Measurements from ENCODE around the gene ING5. TPM values are rescaled to one million over a fixed set of nuclear protein-coding genes. Genes with fewer than 3 reads are reported as not detected.

Gene ING5
- total RNA-seq, 1 donor from 2014 or later = 56.9 TPM

DNA sequence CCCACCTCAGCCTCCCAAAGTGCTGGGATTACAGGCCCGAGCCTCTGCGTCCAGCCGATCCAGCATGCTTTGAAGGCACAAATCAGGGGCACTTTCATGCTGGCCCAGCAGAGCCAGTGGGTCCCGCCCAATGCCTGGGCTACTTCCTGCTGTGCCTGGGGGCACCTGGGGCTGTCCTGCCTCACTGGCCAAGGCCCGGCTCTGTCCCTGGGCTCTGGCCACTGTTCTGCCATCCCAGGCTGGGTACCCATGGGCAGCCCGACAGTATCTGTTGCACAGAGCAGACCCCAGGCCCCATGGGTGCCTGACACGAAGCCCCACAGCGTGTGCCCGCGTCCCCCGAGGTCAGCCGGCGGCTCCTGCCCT, 68.0 kb downstream of the ING5 start:
- H3K27ac Mint-ChIP-seq = no peak overlapping the region
- no peaks in the 10 kb centered on the region for H3K9me3 Mint-ChIP-seq
- H3K27me3 Mint-ChIP-seq (ENCODE audit: low read depth) = no peaks in the 10 kb centered on the region
- H3K4me3 Mint-ChIP-seq = no peak overlapping the region
- DNase-seq (ENCODE audit: low spot score in 2 of 2, unreplicated experiment in 2 of 2) = no peak
- peaks cover 21% of the 10 kb centered on the region for H3K4me1 Mint-ChIP-seq
- no peaks in the 10 kb centered on the region for H3K36me3 Mint-ChIP-seq
- TF ChIP-seq, protein P1, sequence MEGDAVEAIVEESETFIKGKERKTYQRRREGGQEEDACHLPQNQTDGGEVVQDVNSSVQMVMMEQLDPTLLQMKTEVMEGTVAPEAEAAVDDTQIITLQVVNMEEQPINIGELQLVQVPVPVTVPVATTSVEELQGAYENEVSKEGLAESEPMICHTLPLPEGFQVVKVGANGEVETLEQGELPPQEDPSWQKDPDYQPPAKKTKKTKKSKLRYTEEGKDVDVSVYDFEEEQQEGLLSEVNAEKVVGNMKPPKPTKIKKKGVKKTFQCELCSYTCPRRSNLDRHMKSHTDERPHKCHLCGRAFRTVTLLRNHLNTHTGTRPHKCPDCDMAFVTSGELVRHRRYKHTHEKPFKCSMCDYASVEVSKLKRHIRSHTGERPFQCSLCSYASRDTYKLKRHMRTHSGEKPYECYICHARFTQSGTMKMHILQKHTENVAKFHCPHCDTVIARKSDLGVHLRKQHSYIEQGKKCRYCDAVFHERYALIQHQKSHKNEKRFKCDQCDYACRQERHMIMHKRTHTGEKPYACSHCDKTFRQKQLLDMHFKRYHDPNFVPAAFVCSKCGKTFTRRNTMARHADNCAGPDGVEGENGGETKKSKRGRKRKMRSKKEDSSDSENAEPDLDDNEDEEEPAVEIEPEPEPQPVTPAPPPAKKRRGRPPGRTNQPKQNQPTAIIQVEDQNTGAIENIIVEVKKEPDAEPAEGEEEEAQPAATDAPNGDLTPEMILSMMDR (IDR thresholded peaks at IDR 0.05; ENCODE audit: unreplicated experiment) = no peak

DNA sequence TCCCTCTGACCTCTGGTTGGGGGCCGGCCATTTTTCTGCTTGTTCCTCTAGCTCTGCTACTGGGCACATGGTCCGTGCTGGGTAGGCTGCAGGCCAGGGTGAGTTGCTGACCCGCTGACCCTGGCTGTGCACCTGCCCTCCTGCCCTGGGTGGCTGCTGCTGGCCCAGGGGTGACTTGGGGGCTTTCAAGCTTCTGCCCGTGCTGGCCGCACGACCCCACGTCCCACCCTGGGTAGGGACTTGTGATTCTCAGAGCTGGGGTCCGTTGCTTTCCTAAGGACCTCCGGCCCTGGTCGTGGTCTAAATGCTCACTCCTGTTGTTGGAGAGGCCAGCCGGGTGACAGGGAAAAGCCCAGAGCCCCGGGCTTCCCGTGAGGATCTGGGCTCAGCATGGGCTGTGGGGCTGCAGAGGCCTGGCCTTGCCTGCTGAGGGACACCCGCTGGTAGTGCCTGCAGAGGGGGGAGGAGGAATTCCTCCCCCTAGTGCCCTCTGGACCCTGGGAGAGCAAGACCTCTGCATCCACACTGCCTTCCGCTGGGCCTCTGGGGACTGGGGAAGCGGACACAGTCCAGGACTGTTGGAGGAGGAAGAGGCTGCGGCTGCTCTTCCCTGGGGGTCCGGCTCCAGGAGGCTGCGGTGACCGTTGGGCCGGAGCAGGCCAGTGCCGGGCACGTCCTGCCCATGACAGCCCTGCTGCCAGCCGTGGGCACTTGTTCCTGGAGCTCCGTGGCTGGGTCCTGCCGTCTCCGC, 68.5 kb downstream of the ING5 start:
- peaks cover 25% of the 10 kb centered on the region for H3K4me1 Mint-ChIP-seq

DNA sequence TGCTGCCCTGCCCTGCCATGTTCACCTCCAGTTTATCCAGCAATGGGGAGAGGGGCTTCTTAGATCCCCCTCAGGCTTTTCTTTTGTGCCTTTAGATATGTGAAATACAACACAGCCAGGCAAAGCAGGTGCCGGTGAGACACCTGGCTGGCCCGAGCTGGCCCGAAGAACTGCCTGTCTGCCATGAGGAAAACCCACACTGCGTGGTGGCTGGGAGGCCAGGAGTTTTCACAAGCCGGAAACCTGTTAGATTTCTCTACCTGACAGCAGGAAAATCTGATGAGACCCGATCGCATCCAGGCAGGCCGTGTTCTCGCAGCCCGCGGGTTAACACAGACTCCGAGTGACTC, 69.1 kb downstream of the ING5 start:
- Mint-ChIP-seq H3K27ac (no peak overlapping the region), H3K4me3 (no peak overlapping the region), H3K4me1 (peaks cover 26% of the 10 kb centered on the region), H3K9me3 (no peaks in the 10 kb centered on the region), H3K27me3 (ENCODE audit: low read depth) (no peaks in the 10 kb centered on the region), H3K36me3 (no peaks in the 10 kb centered on the region)
- no peak for DNase-seq (ENCODE audit: low spot score in 2 of 2, unreplicated experiment in 2 of 2)
- TF ChIP-seq, protein P1 (IDR thresholded peaks at IDR 0.05; ENCODE audit: unreplicated experiment) = no peak

More for the DNA sequence above, 68.5 kb downstream of the ING5 start:
- no peak overlapping the region for H3K27ac Mint-ChIP-seq
- no peaks in the 10 kb centered on the region for H3K36me3 Mint-ChIP-seq
- DNase-seq (ENCODE audit: low spot score in 2 of 2, unreplicated experiment in 2 of 2) = no peak
- no peaks in the 10 kb centered on the region for H3K27me3 Mint-ChIP-seq (ENCODE audit: low read depth)
- H3K4me3 Mint-ChIP-seq = no peak overlapping the region
- TF ChIP-seq, protein P1 (IDR thresholded peaks at IDR 0.05; ENCODE audit: unreplicated experiment) = no peak
- no peaks in the 10 kb centered on the region for H3K9me3 Mint-ChIP-seq

DNA sequence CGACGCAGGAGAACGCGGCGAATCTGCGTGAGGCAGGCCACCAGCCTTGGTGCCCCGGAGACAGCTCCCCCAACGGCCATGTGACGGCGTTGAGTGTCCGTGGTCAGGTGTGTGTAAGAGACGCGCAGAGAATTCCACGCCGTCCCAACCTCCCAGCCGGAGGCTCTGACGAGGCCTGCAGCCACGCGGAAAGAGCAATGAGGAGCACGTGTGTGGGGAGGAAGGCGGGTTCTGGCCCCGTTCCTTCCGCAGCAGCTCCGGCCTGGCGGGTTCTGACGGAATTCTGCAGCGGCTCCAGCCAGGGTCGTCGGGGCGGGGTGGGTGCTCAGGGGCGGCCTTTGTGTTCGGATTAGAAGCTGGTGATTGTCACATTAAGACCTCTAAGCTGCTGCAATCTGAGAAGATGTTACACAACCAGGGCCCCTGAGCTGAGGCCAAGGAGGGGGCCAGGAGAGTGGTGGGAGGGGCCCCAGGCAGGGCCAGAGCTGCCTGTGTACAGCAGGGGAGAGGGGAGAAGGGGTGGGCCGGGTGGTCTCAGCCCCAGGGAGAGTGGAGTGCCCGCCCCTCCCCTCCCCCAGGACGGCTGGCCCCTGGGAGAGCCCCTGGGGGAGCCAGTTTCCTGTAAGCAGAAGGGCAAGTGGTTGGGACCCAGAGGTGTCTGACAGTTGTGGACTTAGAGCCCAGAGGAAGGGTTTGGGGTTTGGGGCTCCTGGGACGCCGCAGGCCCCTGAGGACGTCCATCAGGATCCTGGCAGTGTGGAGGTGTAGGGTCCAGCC, 69.6 kb downstream of the ING5 start:
- H3K27me3 Mint-ChIP-seq (ENCODE audit: low read depth) = no peaks in the 10 kb centered on the region
- no peaks in the 10 kb centered on the region for H3K36me3 Mint-ChIP-seq
- H3K27ac Mint-ChIP-seq = peak overlapping the region; percentile 93
- H3K4me1 Mint-ChIP-seq = peaks cover 26% of the 10 kb centered on the region
- no peak overlapping the region for H3K4me3 Mint-ChIP-seq
- TF ChIP-seq, protein P1 (IDR thresholded peaks at IDR 0.05; ENCODE audit: unreplicated experiment) = no peak
- H3K9me3 Mint-ChIP-seq = no peaks in the 10 kb centered on the region
- DNase-seq (ENCODE audit: low spot score in 2 of 2, unreplicated experiment in 2 of 2) = no peak

DNA sequence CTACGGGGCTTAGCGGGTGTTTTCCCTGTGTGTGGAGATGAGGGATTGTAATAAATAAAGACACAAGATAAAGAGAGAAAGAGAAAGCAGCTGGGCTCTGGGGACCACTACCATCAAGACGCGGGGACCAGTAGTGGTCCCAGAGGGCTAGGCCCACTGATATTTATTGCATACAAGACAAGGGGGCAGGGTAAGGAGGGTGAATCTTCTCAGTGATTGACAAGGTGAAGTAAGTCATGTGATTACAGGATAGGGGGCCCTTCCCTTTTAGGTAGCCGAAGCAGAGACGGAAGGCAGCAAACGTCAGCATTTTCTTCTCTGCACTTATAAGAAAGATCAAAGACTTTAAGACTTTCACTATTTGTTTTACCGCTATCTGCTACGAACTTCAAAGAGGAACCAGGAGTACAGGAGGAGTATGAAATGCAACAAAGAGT, 70.2 kb downstream of the ING5 start:
- Mint-ChIP-seq H3K27ac (peak overlapping the region; percentile 93), H3K4me1 (peaks cover 26% of the 10 kb centered on the region), H3K9me3 (no peaks in the 10 kb centered on the region), H3K36me3 (no peaks in the 10 kb centered on the region), H3K27me3 (ENCODE audit: low read depth) (no peaks in the 10 kb centered on the region), H3K4me3 (no peak overlapping the region)
- TF ChIP-seq, protein P1 (IDR thresholded peaks at IDR 0.05; ENCODE audit: unreplicated experiment) = no peak
- no peak for DNase-seq (ENCODE audit: low spot score in 2 of 2, unreplicated experiment in 2 of 2)
